Panc1 (cell line): Measurements from ENCODE around the gene SPATA16.

Experiments
- POLR2AphosphoS5 ChIP-seq: IDR thresholded peaks from 2 replicates; pipeline ENCODE4 v1.6.1; 2012; ENCODE audit warnings: mild to moderate bottlenecking, low read depth, low read length, moderate library complexity
- TCF7L2 ChIP-seq: IDR thresholded peaks from 2 replicates; pipeline ENCODE4 v1.6.1; 2011; ENCODE audit warnings: mild to moderate bottlenecking, low read depth, low read length, inconsistent platforms
- TF ChIP-seq, protein P1 (sequence below): fragments of 450-650 bp; IDR thresholded peaks from 2 replicates; pipeline ENCODE4 v1.5.1; 2017; ENCODE audit warnings: mild to moderate bottlenecking

GRCh38 chr3:173007079-173007723 is 133.8 kb downstream of the SPATA16 start:
- TF ChIP-seq, protein P1, sequence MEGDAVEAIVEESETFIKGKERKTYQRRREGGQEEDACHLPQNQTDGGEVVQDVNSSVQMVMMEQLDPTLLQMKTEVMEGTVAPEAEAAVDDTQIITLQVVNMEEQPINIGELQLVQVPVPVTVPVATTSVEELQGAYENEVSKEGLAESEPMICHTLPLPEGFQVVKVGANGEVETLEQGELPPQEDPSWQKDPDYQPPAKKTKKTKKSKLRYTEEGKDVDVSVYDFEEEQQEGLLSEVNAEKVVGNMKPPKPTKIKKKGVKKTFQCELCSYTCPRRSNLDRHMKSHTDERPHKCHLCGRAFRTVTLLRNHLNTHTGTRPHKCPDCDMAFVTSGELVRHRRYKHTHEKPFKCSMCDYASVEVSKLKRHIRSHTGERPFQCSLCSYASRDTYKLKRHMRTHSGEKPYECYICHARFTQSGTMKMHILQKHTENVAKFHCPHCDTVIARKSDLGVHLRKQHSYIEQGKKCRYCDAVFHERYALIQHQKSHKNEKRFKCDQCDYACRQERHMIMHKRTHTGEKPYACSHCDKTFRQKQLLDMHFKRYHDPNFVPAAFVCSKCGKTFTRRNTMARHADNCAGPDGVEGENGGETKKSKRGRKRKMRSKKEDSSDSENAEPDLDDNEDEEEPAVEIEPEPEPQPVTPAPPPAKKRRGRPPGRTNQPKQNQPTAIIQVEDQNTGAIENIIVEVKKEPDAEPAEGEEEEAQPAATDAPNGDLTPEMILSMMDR, result no peak
- TF ChIP-seq TCF7L2 (no peak), POLR2AphosphoS5 (no peak)
